GM04504 (cell line): ENCODE data around the gene KRTAP10-11.
"Not testable (repeated sequence)": the region's sequence is repeated elsewhere in the genome, so short reads cannot be mapped to it uniquely, and the experiment has no call there.

ENCODE experiments used
- DNase-seq: peaks from one replicate; pipeline ENCODE4 v3.0.0-alpha.2; 2012; ENCODE audit warnings: low read depth

KRTAP10-11 gene

DNA sequence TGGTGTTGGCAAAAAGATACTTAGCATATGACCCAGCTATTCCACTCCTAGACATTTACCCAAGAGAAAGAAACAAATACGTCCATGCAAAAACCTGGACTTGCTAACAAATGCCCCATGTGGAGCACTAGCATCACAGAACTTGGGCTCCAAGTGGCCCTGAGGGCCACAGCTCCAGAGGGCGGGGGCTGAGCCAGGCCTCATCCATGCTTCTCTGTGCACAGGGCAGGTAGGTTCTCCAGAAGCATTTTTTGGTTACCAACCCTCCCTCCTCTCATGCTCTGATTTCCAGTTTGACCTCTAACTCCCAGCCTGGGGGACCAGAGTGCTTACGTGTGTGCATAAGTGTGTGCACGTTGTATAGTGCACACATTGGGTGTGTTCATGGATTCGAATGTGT is 18.5 kb downstream of the KRTAP10-11 start:
- DNase-seq: no peak

DNA sequence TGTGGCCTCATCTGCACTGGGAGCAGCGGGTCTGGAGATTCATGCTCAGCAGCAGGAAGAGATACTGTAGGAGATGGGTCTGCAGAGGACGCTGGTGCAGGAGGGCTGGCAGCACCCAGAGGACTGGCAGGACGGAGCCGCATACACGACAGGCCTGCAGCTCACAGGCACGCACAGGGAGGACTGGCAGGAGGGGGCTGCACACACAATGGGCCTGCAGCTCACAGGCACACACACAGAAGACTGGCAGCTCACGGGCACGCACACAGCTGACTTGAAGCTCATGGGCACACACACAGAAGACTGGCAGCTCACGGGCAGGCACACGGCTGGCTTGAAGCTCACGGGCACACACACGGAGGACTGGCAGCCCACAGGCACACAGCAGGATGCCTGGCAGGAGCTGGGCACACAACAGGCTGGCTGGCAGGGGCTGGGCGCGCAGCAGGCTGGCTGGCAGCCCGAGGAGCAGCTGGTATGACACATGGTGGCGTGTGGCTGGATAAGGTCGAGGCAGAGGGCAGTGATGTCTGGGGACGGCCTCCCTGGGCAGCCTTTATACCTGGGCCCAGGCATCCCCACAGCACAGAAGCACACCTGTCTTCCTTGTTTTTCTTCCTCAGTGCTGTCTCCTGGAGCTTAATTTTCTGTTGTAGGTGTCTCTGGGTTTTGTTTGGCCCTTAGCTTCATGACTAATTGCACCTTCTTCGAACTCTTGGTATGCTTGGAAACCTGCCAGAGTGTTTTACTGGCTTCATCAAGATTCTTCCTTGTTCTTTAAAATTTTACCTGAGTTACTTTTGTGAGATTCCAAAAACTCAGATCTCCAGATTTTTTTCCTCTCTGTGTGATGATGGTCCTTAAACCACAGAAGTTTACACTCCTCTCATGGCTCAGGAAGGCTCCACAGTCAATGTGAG is 20.4 kb downstream of the KRTAP10-11 start, which contains the start of gene KRTAP12-2:
TSS of gene KRTAP12-2 (minus strand) at position 527 of the 920 bp plus-strand sequence. CDS start at position 486, 41 bp downstream.
- no peak for DNase-seq

GRCh38 chr21:44667612-44668011 is 21.4 kb downstream of the KRTAP10-11 start:
- no peak for DNase-seq

GRCh38 chr21:44670642-44671432 is 24.6 kb downstream of the KRTAP10-11 start:
- DNase-seq: no peak

- no peak for DNase-seq
These were observed 25.7 kb downstream of the KRTAP10-11 start for GRCh38 chr21:44671911-44672310.

- no peak for DNase-seq
These were observed 31.7 kb downstream of the KRTAP10-11 start for GRCh38 chr21:44677881-44678280.

GRCh38 chr21:44681152-44681551 is 34.9 kb downstream of the KRTAP10-11 start:
- no peak for DNase-seq

DNA sequence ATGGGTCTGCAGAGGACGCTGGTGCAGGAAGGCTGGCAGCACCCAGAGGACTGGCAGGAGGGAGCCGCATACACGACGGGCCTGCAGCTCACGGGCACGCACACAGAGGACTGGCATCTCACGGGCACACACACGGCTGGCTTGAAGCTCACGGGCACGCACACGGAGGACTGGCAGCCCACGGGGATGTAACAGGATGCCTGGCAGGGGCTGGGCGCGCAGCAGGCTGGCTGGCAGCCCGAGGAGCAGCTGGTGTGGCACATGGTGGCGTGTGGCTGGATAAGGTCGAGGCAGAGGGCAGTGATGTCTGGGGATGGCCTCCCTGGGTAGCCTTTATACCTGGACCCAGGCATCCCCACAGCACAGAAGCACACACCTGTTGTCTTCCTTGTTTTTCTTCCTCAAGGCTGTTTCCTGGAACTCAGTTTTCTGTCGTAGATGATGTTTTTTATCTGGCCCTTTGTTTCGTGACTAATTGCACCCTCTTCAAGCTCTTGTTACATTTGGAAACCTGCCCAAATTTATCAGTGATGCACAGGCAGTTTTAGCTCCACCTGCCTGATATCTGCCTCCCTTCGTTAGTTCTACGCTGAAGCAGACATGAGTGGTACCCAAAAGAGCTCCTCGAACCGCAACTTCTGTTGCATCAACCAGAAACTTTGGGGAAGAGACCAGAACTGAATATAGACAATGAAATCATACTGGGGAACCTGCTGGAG is 35.8 kb downstream of the KRTAP10-11 start, which contains the start of gene KRTAP12-1:
TSS of gene KRTAP12-1 (minus strand) at position 303 of the 719 bp plus-strand sequence. CDS start at position 263, 40 bp downstream.
- DNase-seq: no peak

GRCh38 chr21:44682580-44683151 is 36.5 kb downstream of the KRTAP10-11 start:
- no peak for DNase-seq

DNA sequence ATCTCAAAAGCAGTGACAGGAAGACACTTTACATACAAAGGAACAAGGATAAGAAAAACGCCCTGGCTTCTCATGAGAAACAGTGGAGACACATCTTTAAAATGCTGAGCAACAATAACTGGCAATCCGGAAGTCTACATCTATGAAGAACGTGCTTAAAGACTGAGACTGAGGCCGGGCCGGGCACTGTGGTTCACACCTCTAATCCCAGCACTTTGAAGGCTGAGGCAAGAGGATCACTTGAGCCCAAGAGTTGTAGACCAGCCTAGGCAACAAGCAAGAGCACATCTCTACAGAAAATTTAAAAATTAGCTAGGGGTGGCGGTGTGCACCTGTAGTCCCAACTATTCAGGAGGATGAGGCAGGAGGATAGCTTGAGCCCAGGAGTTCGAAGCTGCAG is 37.9 kb downstream of the KRTAP10-11 start:
- no peak for DNase-seq

- DNase-seq: no peak
These were observed 38.3 kb downstream of the KRTAP10-11 start for GRCh38 chr21:44684483-44684882.

GRCh38 chr21:44685050-44685449 is 38.8 kb downstream of the KRTAP10-11 start:
- not testable (repeated sequence) for DNase-seq

DNA sequence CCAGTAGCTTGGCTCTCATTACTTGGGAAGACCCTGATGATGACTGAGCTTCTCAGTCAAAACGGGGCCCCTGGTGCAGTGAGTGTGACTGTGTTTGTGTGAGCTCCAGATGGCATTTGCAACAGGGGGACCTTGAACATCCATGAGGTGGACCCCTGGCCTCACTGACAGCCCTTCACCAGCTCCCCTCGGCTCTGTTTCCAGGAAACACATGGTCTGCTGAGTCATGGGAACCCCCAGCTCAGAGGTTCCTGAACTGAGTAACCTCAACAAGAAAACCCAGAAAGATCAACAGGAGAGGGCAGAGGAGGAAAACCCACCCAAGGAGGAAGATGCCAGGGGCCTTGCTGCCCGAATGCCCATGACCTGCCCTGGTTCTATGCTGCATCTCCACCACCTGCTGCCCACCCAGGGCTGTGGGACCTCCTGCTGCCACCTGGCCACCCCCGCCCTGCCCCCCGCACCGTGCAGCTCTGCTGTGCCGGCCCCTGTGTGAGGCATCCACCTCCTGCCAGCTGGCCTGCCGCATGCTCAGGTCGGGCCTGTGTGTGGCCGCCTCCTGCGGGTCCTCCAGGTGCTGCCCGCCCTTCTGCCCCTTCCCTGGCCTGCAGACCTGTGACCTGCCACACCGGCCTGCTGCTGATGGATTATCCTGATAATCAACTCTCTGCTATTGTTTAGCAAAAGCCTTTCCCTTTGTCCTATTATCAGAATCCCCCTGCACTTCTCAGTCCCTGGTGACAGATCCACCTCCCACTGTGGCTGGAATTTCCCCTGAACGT is 40.0 kb downstream of the KRTAP10-11 start:
- no peak for DNase-seq

- DNase-seq: no peak
These were observed 40.8 kb downstream of the KRTAP10-11 start for GRCh38 chr21:44686843-44687561.

GRCh38 chr21:44687671-44688070 is 41.5 kb downstream of the KRTAP10-11 start:
- DNase-seq: no peak

DNA sequence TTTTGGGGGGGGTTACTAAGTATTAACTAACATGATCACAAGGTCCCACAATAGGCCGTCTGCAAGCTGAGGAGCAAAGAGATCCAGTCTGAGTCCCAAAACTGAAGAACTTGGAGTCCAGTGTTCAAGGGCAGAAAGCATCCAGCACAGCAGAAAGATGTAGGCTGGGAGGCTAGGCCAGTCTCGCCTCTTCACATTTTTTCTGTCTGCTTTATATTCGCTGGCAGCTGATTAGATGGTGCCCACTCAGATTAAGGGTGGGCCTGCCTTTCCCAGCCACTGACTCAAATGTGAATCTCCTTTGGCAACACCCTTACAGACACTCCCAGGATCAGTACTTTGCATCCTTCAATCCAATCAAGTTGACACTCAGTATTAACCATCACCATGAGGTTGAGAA is 43.5 kb downstream of the KRTAP10-11 start:
- not testable (repeated sequence) for DNase-seq

DNA sequence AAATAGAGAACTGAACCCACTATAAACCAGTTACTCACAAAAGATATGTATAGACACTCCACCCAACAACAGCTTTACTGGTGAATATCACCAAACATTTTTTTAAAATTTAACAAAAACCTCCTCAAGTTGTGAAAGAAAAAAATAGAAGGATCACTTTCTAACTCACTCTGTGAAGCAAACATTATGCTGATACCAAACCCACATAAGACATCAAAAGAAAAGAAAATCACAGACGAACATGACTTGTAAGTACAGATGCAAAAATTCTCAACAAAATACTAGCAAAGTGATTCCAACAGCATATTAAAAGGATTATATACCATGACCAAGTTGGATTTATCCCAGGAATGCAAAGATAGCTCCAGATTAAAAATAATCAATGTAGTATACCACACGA is 45.5 kb downstream of the KRTAP10-11 start:
- DNase-seq: no peak

- DNase-seq: no peak
These were observed 46.7 kb downstream of the KRTAP10-11 start for GRCh38 chr21:44692798-44693512.

- DNase-seq: no peak
These were observed 48.6 kb downstream of the KRTAP10-11 start for GRCh38 chr21:44694776-44695175.

GRCh38 chr21:44695184-44695583 is 49.0 kb downstream of the KRTAP10-11 start:
- no peak for DNase-seq
